ENCODE measurements around the gene NDUFA1.
"Not testable (repeated sequence)": the region's sequence is repeated elsewhere in the genome, so short reads cannot be mapped to it uniquely, and the experiment has no call there.

Gene NDUFA1

DNA sequence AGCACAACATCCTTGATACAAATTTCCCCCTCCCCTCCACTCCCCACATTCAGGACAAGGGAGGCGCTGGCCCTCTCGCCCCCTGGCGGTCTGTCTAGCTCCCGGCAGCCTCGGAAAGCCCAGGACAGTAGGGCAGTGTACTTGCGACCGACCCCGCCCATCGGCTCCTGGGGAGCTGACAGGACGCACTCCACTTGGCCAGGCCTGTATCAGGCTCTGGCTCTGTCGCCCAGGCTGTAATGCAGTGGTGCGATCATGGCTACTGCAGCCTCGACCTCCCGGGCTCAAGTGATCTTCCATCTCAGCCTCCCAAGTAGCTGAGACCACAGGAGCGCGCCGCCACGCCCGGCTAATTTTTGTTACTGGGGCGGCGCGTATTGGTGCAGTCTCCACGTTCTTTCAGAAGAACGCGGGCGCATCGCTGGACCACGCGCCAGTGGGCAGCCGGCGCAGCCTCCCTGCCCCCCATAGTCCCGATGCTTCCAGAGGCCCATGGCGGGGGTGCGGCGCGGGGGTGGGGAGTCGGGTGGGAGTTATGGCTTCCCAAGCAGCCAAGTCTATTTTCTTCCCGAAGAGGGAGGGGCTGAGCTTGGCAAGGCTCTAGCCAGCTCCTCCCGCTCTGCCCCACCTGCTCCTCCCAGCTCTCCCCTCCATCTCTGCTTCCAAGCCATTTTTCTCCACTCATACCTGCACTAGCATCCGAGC lies 16.2 kb downstream of the NDUFA1 start:
- H3K27ac ChIP-seq, result no peak overlapping the region
- TF ChIP-seq, protein P1, sequence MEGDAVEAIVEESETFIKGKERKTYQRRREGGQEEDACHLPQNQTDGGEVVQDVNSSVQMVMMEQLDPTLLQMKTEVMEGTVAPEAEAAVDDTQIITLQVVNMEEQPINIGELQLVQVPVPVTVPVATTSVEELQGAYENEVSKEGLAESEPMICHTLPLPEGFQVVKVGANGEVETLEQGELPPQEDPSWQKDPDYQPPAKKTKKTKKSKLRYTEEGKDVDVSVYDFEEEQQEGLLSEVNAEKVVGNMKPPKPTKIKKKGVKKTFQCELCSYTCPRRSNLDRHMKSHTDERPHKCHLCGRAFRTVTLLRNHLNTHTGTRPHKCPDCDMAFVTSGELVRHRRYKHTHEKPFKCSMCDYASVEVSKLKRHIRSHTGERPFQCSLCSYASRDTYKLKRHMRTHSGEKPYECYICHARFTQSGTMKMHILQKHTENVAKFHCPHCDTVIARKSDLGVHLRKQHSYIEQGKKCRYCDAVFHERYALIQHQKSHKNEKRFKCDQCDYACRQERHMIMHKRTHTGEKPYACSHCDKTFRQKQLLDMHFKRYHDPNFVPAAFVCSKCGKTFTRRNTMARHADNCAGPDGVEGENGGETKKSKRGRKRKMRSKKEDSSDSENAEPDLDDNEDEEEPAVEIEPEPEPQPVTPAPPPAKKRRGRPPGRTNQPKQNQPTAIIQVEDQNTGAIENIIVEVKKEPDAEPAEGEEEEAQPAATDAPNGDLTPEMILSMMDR (conservative IDR thresholded peaks at IDR 0.05), result peak; percentile 70

GRCh38 chrX:119890626-119891025 lies 19.0 kb downstream of the NDUFA1 start:
- not testable (repeated sequence) for H3K27ac ChIP-seq

DNA sequence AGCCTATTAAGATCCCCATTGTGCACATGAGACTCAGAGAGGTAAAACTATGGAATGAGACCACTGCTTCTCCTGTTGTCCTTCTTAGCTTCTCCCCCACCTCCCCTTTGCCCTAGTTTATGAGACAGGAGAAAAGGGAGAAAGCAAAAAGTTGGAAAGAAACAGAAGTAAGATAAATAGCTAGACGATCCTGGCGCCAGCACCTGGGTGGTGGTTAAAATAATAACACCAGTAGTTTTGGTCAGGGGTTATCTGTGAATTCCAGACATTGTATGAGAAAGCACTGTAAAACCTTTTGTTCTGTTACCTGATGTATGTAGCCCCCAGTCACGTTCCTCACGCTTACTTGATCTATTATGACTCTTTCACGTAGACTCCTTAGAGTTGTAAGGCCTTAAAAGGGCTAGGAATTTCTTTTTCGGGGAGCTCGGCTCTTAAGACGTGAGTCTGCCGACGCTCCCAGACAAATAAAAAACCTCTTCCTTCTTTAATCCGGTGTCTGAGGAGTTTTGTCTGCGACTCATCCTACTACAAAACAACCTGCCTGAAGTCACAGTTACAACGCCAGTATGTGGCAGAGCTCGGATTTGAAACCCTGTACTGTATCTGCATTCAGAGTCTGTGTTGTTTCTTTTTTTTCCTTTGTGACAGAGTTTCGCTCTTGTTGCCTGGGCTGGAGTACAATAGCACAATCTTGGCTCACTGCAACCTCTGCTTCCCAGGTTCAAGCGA lies 20.5 kb downstream of the NDUFA1 start:
- H3K27ac ChIP-seq, result not testable (repeated sequence)

GRCh38 chrX:119895843-119896326 lies 24.3 kb downstream of the NDUFA1 start, which contains the start of gene AKAP14:
Gene AKAP14 (plus strand): TSS chrX:119895893. CDS start chrX:119903224, 7,331 bp downstream.
- TF ChIP-seq, protein P1 (conservative IDR thresholded peaks at IDR 0.05), result no peak
- no peak within 1 kb of the TSS for H3K27ac ChIP-seq

GRCh38 chrX:119899125-119899524 lies 27.5 kb downstream of the NDUFA1 start:
- TF ChIP-seq, protein P1 (conservative IDR thresholded peaks at IDR 0.05), result no peak
- H3K27ac ChIP-seq, result no peak overlapping the region

DNA sequence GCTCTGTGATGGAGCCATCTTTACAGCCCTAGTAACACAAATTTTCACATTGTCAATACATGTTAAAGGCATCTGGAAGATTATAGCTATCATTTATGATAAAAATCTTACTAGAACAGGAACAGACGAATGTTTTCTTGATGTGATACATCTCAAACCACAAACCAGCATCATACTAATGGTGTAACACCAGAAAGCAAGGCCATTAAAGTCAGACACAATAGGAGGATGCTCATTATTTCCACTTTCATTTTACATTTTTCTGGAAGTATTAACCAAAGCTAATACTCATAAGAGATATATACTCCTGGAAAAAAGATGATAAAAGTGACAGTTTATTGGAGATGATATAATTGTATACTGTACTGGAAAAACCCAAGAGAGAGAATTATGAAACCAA lies 29.3 kb downstream of the NDUFA1 start:
- H3K27ac ChIP-seq, result no peak overlapping the region
- TF ChIP-seq, protein P1 (conservative IDR thresholded peaks at IDR 0.05), result no peak

GRCh38 chrX:119916310-119916709 lies 44.7 kb downstream of the NDUFA1 start:
- no peak overlapping the region for H3K27ac ChIP-seq
- TF ChIP-seq, protein P1 (conservative IDR thresholded peaks at IDR 0.05), result no peak

DNA sequence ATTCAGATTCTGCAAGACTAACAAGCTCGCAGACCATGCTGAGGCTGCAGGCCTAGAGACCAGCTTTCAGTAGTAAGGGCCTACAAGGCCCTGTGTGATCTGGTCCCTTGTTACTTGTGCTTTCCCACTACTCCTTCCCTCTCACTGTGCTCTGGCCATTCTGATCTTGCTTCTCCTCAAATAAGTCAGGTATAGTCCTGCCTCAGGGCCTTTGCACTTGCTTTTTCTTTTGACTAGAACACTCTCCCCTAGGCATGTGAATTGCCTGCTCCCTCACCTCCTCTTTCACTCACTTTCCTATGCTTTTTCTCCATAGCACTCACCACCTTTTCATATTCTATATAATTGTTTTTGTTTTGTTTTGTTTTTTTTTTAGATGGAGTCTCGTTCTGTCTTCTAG lies 46.2 kb downstream of the NDUFA1 start:
- TF ChIP-seq, protein P1 (conservative IDR thresholded peaks at IDR 0.05), result no peak
- no peak overlapping the region for H3K27ac ChIP-seq

Data from VCaP (cell line).